IMR-90 (cell line): ENCODE measurements around the gene DISC1. TPM values are rescaled to one million over a fixed set of nuclear protein-coding genes. Genes with fewer than 3 reads are reported as not detected.

ENCODE experiments used
- ATAC-seq: fragments of 200-7000 bp; cut with Tn5 transposase; 2 replicates; pipeline ENCODE4 v1.9.1; 2020; ENCODE audit warnings: low read depth, mild to moderate bottlenecking, moderate library complexity
- BruUV-seq: library from RNA; stranded (reverse); fragments of 400-500 nt; replicated peaks from 2 replicates; lab custom pipeline; 2021; lab: Mats Ljungman, UMichigan
- CTCF ChIA-PET: fragments of 300-600 bp; formaldehyde crosslinking; extraction: SDS; loops from one replicate; lab custom pipeline; 2021; ENCODE audit warnings: antibody characterized with exemption; lab: Yijun Ruan, JAX
- POLR2A ChIA-PET: fragments of 300-600 bp; sonication (Branson Sonifier 250); formaldehyde crosslinking; loops from one replicate; lab custom pipeline; 2022; ENCODE audit warnings: antibody characterized with exemption; ENCODE audit not compliant: unreplicated experiment; lab: Charles Lee
- DNase-seq: peaks from one replicate; pipeline ENCODE4 v3.0.0; 2013
- H2AFZ ChIP-seq: replicated peaks from 2 replicates; pipeline ENCODE3; 2013; ENCODE audit warnings: low read length, mild to moderate bottlenecking; ENCODE audit not compliant: poor library complexity
- H2AK5ac ChIP-seq: 2 replicates; pipeline ENCODE4 v1.6.1; 2013; ENCODE audit warnings: low read depth, low read length, inconsistent platforms
- H2AK9ac ChIP-seq: replicated peaks from 2 replicates; pipeline ENCODE3; 2013; ENCODE audit warnings: mild to moderate bottlenecking, low read depth, low read length, moderate library complexity; ENCODE audit not compliant: poor library complexity
- H2BK120ac ChIP-seq: 2 replicates; pipeline ENCODE4 v1.6.1; 2013; ENCODE audit warnings: low read depth, low read length, inconsistent platforms
- H2BK15ac ChIP-seq: 3 replicates; pipeline ENCODE4 v1.6.1; 2013; ENCODE audit warnings: low read depth, low read length, inconsistent platforms
- H2BK20ac ChIP-seq: 2 replicates; pipeline ENCODE4 v1.6.1; 2013; ENCODE audit warnings: low read depth, mild to moderate bottlenecking, inconsistent platforms, low read length, moderate library complexity
- H2BK5ac ChIP-seq: 2 replicates; pipeline ENCODE4 v1.6.1; 2013; ENCODE audit warnings: mild to moderate bottlenecking, low read depth, low read length, inconsistent platforms; ENCODE audit not compliant: poor library complexity, severe bottlenecking
- H3K14ac ChIP-seq: replicated peaks from 2 replicates; pipeline ENCODE4 v1.6.1; 2013; ENCODE audit warnings: low read depth, low read length, inconsistent platforms
- H3K18ac ChIP-seq: 2 replicates; pipeline ENCODE4 v1.6.1; 2013; ENCODE audit warnings: low read depth, low read length, control low read depth
- H3K23ac ChIP-seq: 2 replicates; pipeline ENCODE4 v1.6.1; 2013; ENCODE audit warnings: low read depth, low read length, inconsistent platforms
- H3K27ac ChIP-seq: 2 replicates; pipeline ENCODE4 v1.5.1; 2013; ENCODE audit warnings: mild to moderate bottlenecking, control low read depth, low read length; ENCODE audit not compliant: insufficient read depth
- H3K27me3 ChIP-seq: 2 replicates; pipeline ENCODE4 v1.6.1; 2013; ENCODE audit warnings: low read length; ENCODE audit not compliant: control insufficient read depth, insufficient read depth
- H3K36me3 ChIP-seq: 2 replicates; pipeline ENCODE4 v1.6.1; 2013; ENCODE audit warnings: low read length, mixed read lengths; ENCODE audit not compliant: control insufficient read depth, insufficient read depth
- H3K4ac ChIP-seq: 2 replicates; pipeline ENCODE4 v1.6.1; 2013; ENCODE audit warnings: low read depth, low read length, inconsistent platforms
- H3K4me1 ChIP-seq: 2 replicates; pipeline ENCODE4 v1.6.1; 2013; ENCODE audit warnings: low read length, mixed read lengths; ENCODE audit not compliant: control insufficient read depth, insufficient read depth
- H3K4me2 ChIP-seq: 2 replicates; pipeline ENCODE4 v1.6.1; 2013; ENCODE audit warnings: low read depth, mild to moderate bottlenecking, control low read depth, low read length, moderate library complexity
- H3K4me3 ChIP-seq: 2 replicates; pipeline ENCODE4 v1.5.1; 2013; ENCODE audit warnings: low read depth, mild to moderate bottlenecking, control low read depth, low read length, moderate library complexity; ENCODE audit not compliant: insufficient read depth
- H3K56ac ChIP-seq: 2 replicates; pipeline ENCODE4 v1.6.1; 2013; ENCODE audit warnings: low read length, inconsistent platforms; ENCODE audit not compliant: insufficient read depth; ENCODE audit errors: extremely low read depth
- H3K79me1 ChIP-seq, 2 experiments: 2 replicates each; pipeline ENCODE4 v1.6.1; 2013; ENCODE audit warnings: low read length in 2 of 2, inconsistent platforms in 1 of 2, low read depth in 1 of 2
- H3K9ac ChIP-seq: 2 replicates; pipeline ENCODE4 v1.6.1; 2013; ENCODE audit warnings: low read depth, low read length, control low read depth
- H3K9me1 ChIP-seq: 2 replicates; pipeline ENCODE4 v1.6.1; 2013; ENCODE audit warnings: low read length, inconsistent platforms; ENCODE audit not compliant: insufficient read depth
- H3K9me3 ChIP-seq: 2 replicates; pipeline ENCODE4 v1.6.1; 2013; ENCODE audit warnings: low read length; ENCODE audit not compliant: control insufficient read depth, insufficient read depth
- H4K20me1 ChIP-seq: 2 replicates; pipeline ENCODE4 v1.6.1; 2013; ENCODE audit warnings: low read length, inconsistent platforms; ENCODE audit not compliant: insufficient read depth
- H4K5ac ChIP-seq: 2 replicates; pipeline ENCODE4 v1.6.1; 2013; ENCODE audit warnings: mild to moderate bottlenecking, low read depth, low read length, control low read depth
- H4K8ac ChIP-seq, 2 experiments: 2 replicates each; pipeline ENCODE4 v1.6.1; 2013; ENCODE audit warnings: low read depth in 2 of 2, low read length in 2 of 2, control low read depth in 1 of 2, inconsistent platforms in 1 of 2
- H4K91ac ChIP-seq: 2 replicates; pipeline ENCODE4 v1.6.1; 2013; ENCODE audit warnings: low read depth, low read length, inconsistent platforms; ENCODE audit not compliant: insufficient read depth
- CEBPB ChIP-seq: IDR thresholded peaks from 2 replicates; pipeline ENCODE4 v1.6.1; 2012; ENCODE audit warnings: low read depth, low read length, improper control_type of control experiment
- FOS ChIP-seq: fragments of 150-350 bp; IDR thresholded peaks from 2 replicates; pipeline ENCODE4 v1.6.1; 2016; ENCODE audit warnings: low read depth, low read length
- MAFK ChIP-seq: IDR thresholded peaks from 2 replicates; pipeline ENCODE4 v1.6.1; 2012; ENCODE audit warnings: low read depth, low read length, improper control_type of control experiment
- MAZ ChIP-seq: IDR thresholded peaks from 2 replicates; pipeline ENCODE4 v1.6.1; 2012; ENCODE audit warnings: low read depth, mild to moderate bottlenecking, low read length, improper control_type of control experiment, moderate library complexity, borderline replicate concordance
- MXI1 ChIP-seq: IDR thresholded peaks from 2 replicates; pipeline ENCODE4 v1.6.1; 2012; ENCODE audit warnings: low read depth, mild to moderate bottlenecking, low read length, moderate library complexity, borderline replicate concordance
- NFE2L2 ChIP-seq: fragments of 150-350 bp; IDR thresholded peaks from 2 replicates; pipeline ENCODE4 v1.6.1; 2016; ENCODE audit warnings: low read depth, mild to moderate bottlenecking, low read length
- RAD21 ChIP-seq: IDR thresholded peaks from 2 replicates; pipeline ENCODE4 v1.6.1; 2012; ENCODE audit warnings: low read length, improper control_type of control experiment
- RFX5 ChIP-seq: IDR thresholded peaks from 2 replicates; pipeline ENCODE4 v1.8.0; 2012; ENCODE audit warnings: low read depth, mild to moderate bottlenecking, low read length, moderate library complexity
- SMC3 ChIP-seq: fragments of 150-350 bp; IDR thresholded peaks from 2 replicates; pipeline ENCODE4 v1.6.1; 2016; ENCODE audit warnings: low read depth, mild to moderate bottlenecking, antibody characterized with exemption, low read length, moderate library complexity
- USF2 ChIP-seq: fragments of 150-350 bp; IDR thresholded peaks from 2 replicates; pipeline ENCODE4 v1.6.1; 2017; ENCODE audit warnings: mild to moderate bottlenecking, antibody characterized with exemption, low read length, low read depth
- WGBS, 2 experiments: methylation state at CpG; one replicate each; pipeline versions ENCODE4 v1.1.5 to v1.1.7; 2013; ENCODE audit warnings: missing lambda C conversion rate in 2 of 2; ENCODE audit not compliant: insufficient read length in 1 of 2; ENCODE audit errors: extremely low coverage in 2 of 2; 5-methylcytosine and 5-hydroxymethylcytosine counted together
- dilution Hi-C: fragments of 300-500 bp; cut with HindIII; formaldehyde crosslinking; loops from one replicate; pipeline ENCODE4 v1.14.3; 2018; ENCODE audit warnings: low sequenced_read_pairs; ENCODE audit not compliant: unreplicated experiment
- in situ Hi-C: fragments of 300-500 bp; cut with MboI; formaldehyde crosslinking; loops from 3 replicates; pipeline ENCODE4 v1.14.3; 2019; ENCODE audit warnings: low sequenced_read_pairs, inconsistent platforms, mixed read lengths
- intact Hi-C: fragments of 100-400 bp; cut with micrococcal nuclease; formaldehyde crosslinking; loops from 2 replicates; pipeline ENCODE4 v1.10.0; 2022
- polyA plus RNA-seq, 3 experiments: library from polyadenylated mRNA; depleted of rRNA; stranded (reverse); fragments of >200 nt; gene quantifications; 2 replicates each; pipeline ENCODE4 v1.2.3, GENCODE V29; 2012; ENCODE audit warnings: low replicate concordance in 1 of 3
- total RNA-seq: library from RNA; depleted of rRNA; stranded (reverse); fragments of >200 nt; gene quantifications from 2 replicates; pipeline ENCODE4 v1.2.3, GENCODE V29; 2012
- TF ChIP-seq, protein P1 (sequence below): fragments of 150-350 bp; IDR thresholded peaks from 2 replicates; pipeline ENCODE4 v1.6.1; 2016; ENCODE audit warnings: low read depth, mild to moderate bottlenecking, low read length, moderate library complexity, borderline replicate concordance
- TF ChIP-seq, protein P2 (sequence below): conservative IDR thresholded peaks from 2 replicates; pipeline ENCODE4 v1.5.1; 2012; ENCODE audit warnings: mild to moderate bottlenecking, low read depth, low read length, improper control_type of control experiment

The DISC1 gene
- total and polyA plus RNA-seq, 2 of the 4 experiments (the other 2 are of a cell fraction): 2.2 to 7.0 TPM

DNA sequence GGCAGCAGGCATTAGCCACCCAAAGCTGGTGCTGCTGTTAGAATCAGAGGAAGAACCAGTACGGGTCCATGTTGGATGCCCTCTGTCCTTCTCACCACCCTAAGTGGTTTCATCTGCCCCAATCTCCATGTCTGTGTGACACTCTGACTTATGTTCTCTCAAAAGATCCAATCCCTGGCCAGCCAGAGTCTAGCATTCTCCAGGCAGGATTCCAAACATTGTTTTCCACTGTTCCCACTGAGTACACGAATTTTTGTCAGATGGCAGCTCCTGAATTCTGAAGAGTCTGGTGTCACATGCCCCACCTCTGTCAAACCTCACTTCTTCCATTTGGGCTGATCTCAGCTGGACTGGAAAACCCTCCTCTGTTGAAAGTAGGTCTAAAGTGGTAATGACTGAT, 166.0 kb downstream of the DISC1 start:
- DNase-seq: no peak
- BruUV-seq: no TSS peak

More for the DNA sequence above, 166.0 kb downstream of the DISC1 start:
- no peak for ATAC-seq
- H4K20me1 ChIP-seq: no peaks in the 10 kb centered on the region
- H4K5ac ChIP-seq: no peak overlapping the region
- H2BK5ac ChIP-seq: no peak overlapping the region
- TF ChIP-seq USF2: no peak
- TF ChIP-seq RFX5: no peak
- TF ChIP-seq, protein P1, sequence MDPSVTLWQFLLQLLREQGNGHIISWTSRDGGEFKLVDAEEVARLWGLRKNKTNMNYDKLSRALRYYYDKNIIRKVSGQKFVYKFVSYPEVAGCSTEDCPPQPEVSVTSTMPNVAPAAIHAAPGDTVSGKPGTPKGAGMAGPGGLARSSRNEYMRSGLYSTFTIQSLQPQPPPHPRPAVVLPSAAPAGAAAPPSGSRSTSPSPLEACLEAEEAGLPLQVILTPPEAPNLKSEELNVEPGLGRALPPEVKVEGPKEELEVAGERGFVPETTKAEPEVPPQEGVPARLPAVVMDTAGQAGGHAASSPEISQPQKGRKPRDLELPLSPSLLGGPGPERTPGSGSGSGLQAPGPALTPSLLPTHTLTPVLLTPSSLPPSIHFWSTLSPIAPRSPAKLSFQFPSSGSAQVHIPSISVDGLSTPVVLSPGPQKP: no peak
- no peak for TF ChIP-seq CEBPB
- TF ChIP-seq RAD21: no peak
- no peak for TF ChIP-seq FOS
- TF ChIP-seq, protein P2, sequence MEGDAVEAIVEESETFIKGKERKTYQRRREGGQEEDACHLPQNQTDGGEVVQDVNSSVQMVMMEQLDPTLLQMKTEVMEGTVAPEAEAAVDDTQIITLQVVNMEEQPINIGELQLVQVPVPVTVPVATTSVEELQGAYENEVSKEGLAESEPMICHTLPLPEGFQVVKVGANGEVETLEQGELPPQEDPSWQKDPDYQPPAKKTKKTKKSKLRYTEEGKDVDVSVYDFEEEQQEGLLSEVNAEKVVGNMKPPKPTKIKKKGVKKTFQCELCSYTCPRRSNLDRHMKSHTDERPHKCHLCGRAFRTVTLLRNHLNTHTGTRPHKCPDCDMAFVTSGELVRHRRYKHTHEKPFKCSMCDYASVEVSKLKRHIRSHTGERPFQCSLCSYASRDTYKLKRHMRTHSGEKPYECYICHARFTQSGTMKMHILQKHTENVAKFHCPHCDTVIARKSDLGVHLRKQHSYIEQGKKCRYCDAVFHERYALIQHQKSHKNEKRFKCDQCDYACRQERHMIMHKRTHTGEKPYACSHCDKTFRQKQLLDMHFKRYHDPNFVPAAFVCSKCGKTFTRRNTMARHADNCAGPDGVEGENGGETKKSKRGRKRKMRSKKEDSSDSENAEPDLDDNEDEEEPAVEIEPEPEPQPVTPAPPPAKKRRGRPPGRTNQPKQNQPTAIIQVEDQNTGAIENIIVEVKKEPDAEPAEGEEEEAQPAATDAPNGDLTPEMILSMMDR: no peak
- TF ChIP-seq MXI1: no peak
- TF ChIP-seq MAZ: no peak
- no peak for TF ChIP-seq NFE2L2
- TF ChIP-seq SMC3: no peak
- no peak for TF ChIP-seq MAFK
- H2AFZ ChIP-seq: no peak overlapping the region
- H3K79me1 ChIP-seq: no peaks in the 10 kb centered on the region
- 83% methylated on average over 1 of the region's 2 CpGs; no CpG with 5 or more reads in 1 of the 2 experiments for WGBS, 2 experiments
- in situ Hi-C loops: no loop called here
- no peaks in the 10 kb centered on the region for H3K36me3 ChIP-seq
- no peaks in the 10 kb centered on the region for H3K9me1 ChIP-seq
- no peak overlapping the region for H3K27ac ChIP-seq
- H4K91ac ChIP-seq: no peak overlapping the region
- H3K4me2 ChIP-seq: no peak overlapping the region
- dilution Hi-C loops: no loop called here
- CTCF ChIA-PET: no interaction called here
- H3K27me3 ChIP-seq: no peaks in the 10 kb centered on the region
- H2BK120ac ChIP-seq: no peak overlapping the region
- no peak overlapping the region for H4K8ac ChIP-seq
- no peak overlapping the region for H2AK9ac ChIP-seq
- intact Hi-C loops: no loop called here
- H2AK5ac ChIP-seq: no peak overlapping the region
- H2BK20ac ChIP-seq: no peak overlapping the region
- H3K4me1 ChIP-seq: no peaks in the 10 kb centered on the region
- POLR2A ChIA-PET: no interaction called here
- no peak overlapping the region for H2BK15ac ChIP-seq
- no peak overlapping the region for H3K4me3 ChIP-seq
- no peak overlapping the region for H3K18ac ChIP-seq
- no peaks in the 10 kb centered on the region for H3K9me3 ChIP-seq
- no peak overlapping the region for H3K14ac ChIP-seq
- H3K4ac ChIP-seq: no peak overlapping the region
- H3K56ac ChIP-seq: no peak overlapping the region
- H3K9ac ChIP-seq: no peak overlapping the region
- H3K23ac ChIP-seq: no peak overlapping the region
